HCEC 1CT (cell line): ENCODE results near the gene MMP11.

ENCODE experiments used
- DNase-seq: peaks from one replicate; pipeline ENCODE4 v3.0.0-alpha.2; 2017

The MMP11 gene

GRCh38 chr22:23762842-23763578, 9.6 kb upstream of the MMP11 start, which contains the start of gene C22orf15:
Gene C22orf15 (plus strand): TSS chr22:23762990. CDS start chr22:23763307, 317 bp downstream.
- DNase-seq, result peak; percentile 39

GRCh38 chr22:23763579-23763945, 9.1 kb upstream of the MMP11 start:
- DNase-seq, result no peak

GRCh38 chr22:23763954-23764353, 8.7 kb upstream of the MMP11 start:
- no peak for DNase-seq

GRCh38 chr22:23764899-23765881, 7.5 kb upstream of the MMP11 start:
- DNase-seq, result no peak

- DNase-seq, result no peak
Measured at GRCh38 chr22:23767303-23767672, 5.4 kb upstream of the MMP11 start.

GRCh38 chr22:23767673-23768548, 4.7 kb upstream of the MMP11 start, which contains the start of gene CHCHD10:
Gene CHCHD10 (minus strand): TSS chr22:23767972. CDS start chr22:23767874, 98 bp downstream.
- peak; percentile 67 for DNase-seq

GRCh38 chr22:23769321-23769965, 3.2 kb upstream of the MMP11 start:
- no peak for DNase-seq

GRCh38 chr22:23772315-23772648, 367 bp upstream of the MMP11 start:
- DNase-seq, result no peak

GRCh38 chr22:23773483-23774113, 949 bp downstream of the MMP11 start:
- no peak for DNase-seq

- no peak for DNase-seq
Measured at GRCh38 chr22:23774114-23774921, 1.7 kb downstream of the MMP11 start.

GRCh38 chr22:23774922-23775436, 2.3 kb downstream of the MMP11 start:
- no peak for DNase-seq

GRCh38 chr22:23775779-23776375, 3.2 kb downstream of the MMP11 start:
- DNase-seq, result no peak

- no peak for DNase-seq
Measured at GRCh38 chr22:23777776-23778576, 5.3 kb downstream of the MMP11 start.

- no peak for DNase-seq
Measured at GRCh38 chr22:23778577-23778900, 5.9 kb downstream of the MMP11 start.

- no peak for DNase-seq
Measured at GRCh38 chr22:23779083-23779482, 6.4 kb downstream of the MMP11 start.

GRCh38 chr22:23779731-23780130, 7.1 kb downstream of the MMP11 start:
- no peak for DNase-seq

GRCh38 chr22:23780146-23780748, 7.6 kb downstream of the MMP11 start:
- DNase-seq, result no peak

GRCh38 chr22:23781065-23781464, 8.4 kb downstream of the MMP11 start:
- no peak for DNase-seq
